H9 (cell line): ENCODE data around the gene ARID1B. TPM values are rescaled to one million over a fixed set of nuclear protein-coding genes. Genes with fewer than 3 reads are reported as not detected.

Experiments used
- DNase-seq: peaks from one replicate; pipeline ENCODE4 v3.0.0-alpha.2; 2017
- H2AFZ ChIP-seq: one replicate; pipeline ENCODE4 v1.6.1; 2013; ENCODE audit warnings: mild to moderate bottlenecking, low read length, control low read depth, moderate library complexity
- H2AK5ac ChIP-seq: 2 replicates; pipeline ENCODE4 v1.6.1; 2013; ENCODE audit warnings: low read length, control low read depth, mixed read lengths; ENCODE audit not compliant: insufficient read length
- H2BK120ac ChIP-seq: one replicate; pipeline ENCODE4 v1.6.1; 2013; ENCODE audit warnings: low read depth, mild to moderate bottlenecking, low read length, control low read depth, inconsistent platforms; ENCODE audit not compliant: poor library complexity, severe bottlenecking
- H2BK12ac ChIP-seq: 2 replicates; pipeline ENCODE4 v1.6.1; 2013; ENCODE audit warnings: low read length, control low read depth, mixed read lengths, low read depth; ENCODE audit not compliant: insufficient read length
- H2BK15ac ChIP-seq: 2 replicates; pipeline ENCODE4 v1.6.1; 2013; ENCODE audit warnings: low read depth, low read length, control low read depth
- H2BK20ac ChIP-seq: one replicate; pipeline ENCODE4 v1.6.1; 2013; ENCODE audit warnings: low read depth, mild to moderate bottlenecking, low read length, control low read depth, inconsistent platforms; ENCODE audit not compliant: poor library complexity, severe bottlenecking
- H2BK5ac ChIP-seq: 2 replicates; pipeline ENCODE4 v1.6.1; 2013; ENCODE audit warnings: low read length, control low read depth, mixed read lengths; ENCODE audit not compliant: insufficient read length
- H3K14ac ChIP-seq: 2 replicates; pipeline ENCODE4 v1.6.1; 2013; ENCODE audit warnings: low read length, control low read depth; ENCODE audit not compliant: insufficient read depth
- H3K18ac ChIP-seq: 2 replicates; pipeline ENCODE4 v1.6.1; 2013; ENCODE audit warnings: low read depth, mild to moderate bottlenecking, mixed read lengths, low read length, control low read depth; ENCODE audit not compliant: insufficient read length
- H3K23ac ChIP-seq: 2 replicates; pipeline ENCODE4 v1.6.1; 2013; ENCODE audit warnings: low read length, control low read depth, mixed read lengths, low read depth; ENCODE audit not compliant: insufficient read length
- H3K23me2 ChIP-seq: 2 replicates; pipeline ENCODE4 v1.6.1; 2013; ENCODE audit warnings: low read depth, mild to moderate bottlenecking, mixed read lengths, low read length, control low read depth; ENCODE audit not compliant: insufficient read length, poor library complexity, severe bottlenecking
- H3K27ac ChIP-seq: 2 replicates; pipeline ENCODE4 v1.5.1; 2013; ENCODE audit warnings: low read length, control low read depth, mixed read lengths, low read depth; ENCODE audit not compliant: insufficient read length
- H3K27me3 ChIP-seq: 2 replicates; pipeline ENCODE4 v1.6.1; 2013; ENCODE audit warnings: low read length, control low read depth, inconsistent platforms; ENCODE audit not compliant: insufficient read depth
- H3K4ac ChIP-seq: 2 replicates; pipeline ENCODE4 v1.6.1; 2013; ENCODE audit warnings: low read depth, mild to moderate bottlenecking, control low read depth, inconsistent platforms, low read length, moderate library complexity
- H3K4me1 ChIP-seq: 2 replicates; pipeline ENCODE4 v1.6.1; 2013; ENCODE audit warnings: low read length, control low read depth, inconsistent platforms; ENCODE audit not compliant: insufficient read depth
- H3K4me2 ChIP-seq: 2 replicates; pipeline ENCODE4 v1.6.1; 2013; ENCODE audit warnings: low read length, control low read depth, mixed read lengths; ENCODE audit not compliant: insufficient read length, insufficient read depth
- H3K56ac ChIP-seq: 2 replicates; pipeline ENCODE4 v1.6.1; 2013; ENCODE audit warnings: low read depth, mild to moderate bottlenecking, mixed read lengths, low read length, control low read depth; ENCODE audit not compliant: insufficient read length
- H3K79me1 ChIP-seq: 2 replicates; pipeline ENCODE4 v1.6.1; 2013; ENCODE audit warnings: low read depth, mild to moderate bottlenecking, moderate library complexity, low read length, control low read depth, inconsistent platforms; ENCODE audit not compliant: insufficient read depth, poor library complexity, severe bottlenecking
- H3K79me2 ChIP-seq: 2 replicates; pipeline ENCODE4 v1.6.1; 2013; ENCODE audit warnings: low read length, control low read depth, inconsistent platforms; ENCODE audit not compliant: insufficient read depth
- H3K9ac ChIP-seq: 2 replicates; pipeline ENCODE4 v1.6.1; 2013; ENCODE audit warnings: low read length, control low read depth, mixed read lengths; ENCODE audit not compliant: insufficient read length; ENCODE audit errors: extremely low read depth
- H3K9me3 ChIP-seq: one replicate; pipeline ENCODE4 v1.6.1; 2013; ENCODE audit warnings: low read depth, low read length, inconsistent platforms; ENCODE audit not compliant: control insufficient read depth
- H3T11ph ChIP-seq: one replicate; pipeline ENCODE4 v1.6.1; 2013; ENCODE audit warnings: mild to moderate bottlenecking, low read length, control low read depth, inconsistent platforms
- H4K20me1 ChIP-seq: one replicate; pipeline ENCODE4 v1.6.1; 2013; ENCODE audit not compliant: control insufficient read depth, insufficient read length, insufficient read depth
- H4K5ac ChIP-seq: 2 replicates; pipeline ENCODE4 v1.6.1; 2013; ENCODE audit warnings: low read depth, mild to moderate bottlenecking, mixed read lengths, low read length, control low read depth; ENCODE audit not compliant: insufficient read length
- H4K8ac ChIP-seq: replicated peaks from 2 replicates; pipeline ENCODE4 v1.6.1; 2013; ENCODE audit warnings: low read length, control low read depth, mixed read lengths, low read depth; ENCODE audit not compliant: insufficient read length
- H4K91ac ChIP-seq: 2 replicates; pipeline ENCODE4 v1.6.1; 2013; ENCODE audit warnings: low read depth, mild to moderate bottlenecking, moderate library complexity, mixed read lengths, low read length, control low read depth; ENCODE audit not compliant: insufficient read length
- H3K27ac Mint-ChIP-seq, 3 experiments: 2 replicates in 2 of 3; 3 replicates in 1 of 3; pipeline ENCODE4 v1.8.0; 2020 to 2021; ENCODE audit warnings: mixed read lengths in 3 of 3, mild to moderate bottlenecking in 1 of 3, moderate library complexity in 1 of 3
- H3K27me3 Mint-ChIP-seq: 2 replicates; pipeline ENCODE4 v1.8.0; 2021; ENCODE audit warnings: low read depth, mild to moderate bottlenecking, moderate library complexity, mixed read lengths
- H3K36me3 Mint-ChIP-seq, 3 experiments: 2 replicates in 2 of 3; 3 replicates in 1 of 3; pipeline ENCODE4 v1.8.0; 2020 to 2021; ENCODE audit warnings: low read depth in 3 of 3, mixed read lengths in 3 of 3; ENCODE audit not compliant: insufficient read depth in 1 of 3
- H3K4me1 Mint-ChIP-seq, 2 experiments: 2 replicates each; pipeline ENCODE4 v1.8.0; 2020; ENCODE audit warnings: mixed read lengths in 2 of 2
- H3K4me3 Mint-ChIP-seq, 2 experiments: 2 replicates in 1 of 2; 3 replicates in 1 of 2; pipeline ENCODE4 v1.8.0; 2020 to 2021; ENCODE audit warnings: mild to moderate bottlenecking in 2 of 2, mixed read lengths in 2 of 2, moderate library complexity in 1 of 2
- H3K9me3 Mint-ChIP-seq, 2 experiments: 2 replicates in 1 of 2; 3 replicates in 1 of 2; pipeline ENCODE4 v1.8.0; 2020; ENCODE audit warnings: mild to moderate bottlenecking in 2 of 2, mixed read lengths in 2 of 2, moderate library complexity in 1 of 2
- CTCF ChIP-seq: fragments of 200-600 bp; sonication (generic); conservative IDR thresholded peaks from 3 replicates; pipeline ENCODE4 v1.8.0; 2021; ENCODE audit warnings: antibody characterized with exemption, mild to moderate bottlenecking
- WGBS: extraction: QIAGEN DNeasy Blood & Tissue Kit; methylation state at CpG from one replicate; pipeline ENCODE4 v1.1.7; 2013; ENCODE audit warnings: missing lambda C conversion rate, low lambda C conversion rate, mixed read lengths; ENCODE audit not compliant: insufficient read length; ENCODE audit errors: extremely low coverage; 5-methylcytosine and 5-hydroxymethylcytosine counted together
- total RNA-seq: library from RNA; stranded (reverse); gene quantifications from 2 replicates; pipeline ENCODE4 v1.2.1, GENCODE V29; 2021

The ARID1B gene
- total RNA-seq, 1 experiment from 2014 or later: 88.2 TPM

DNA sequence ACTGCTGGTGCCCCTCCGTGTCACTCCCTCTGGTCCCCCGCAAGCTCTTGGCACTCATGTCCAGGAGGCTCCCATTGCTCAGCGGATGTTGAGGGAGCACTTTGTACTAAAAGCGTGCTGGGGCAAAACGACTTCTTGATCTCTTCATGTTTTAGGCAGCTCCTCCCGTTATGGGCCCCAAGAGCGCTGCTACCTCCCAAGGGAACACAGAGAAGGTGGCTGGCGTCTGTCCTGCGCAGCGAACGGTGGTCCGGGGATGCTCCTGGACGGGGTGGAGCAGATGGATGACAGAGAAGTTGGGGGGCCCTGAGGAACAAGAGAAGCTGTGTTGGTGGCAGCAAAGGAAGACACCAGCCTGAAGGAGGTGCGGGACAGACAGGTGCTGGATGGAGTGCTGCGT, 446.3 kb downstream of the ARID1B start:
- H3K4me1 ChIP-seq: no peaks in the 10 kb centered on the region
- H3K27me3 ChIP-seq: no peaks in the 10 kb centered on the region
- no peak overlapping the region for H2BK12ac ChIP-seq
- no peak overlapping the region for H3K56ac ChIP-seq
- TF ChIP-seq CTCF: no peak
- H3K9me3 ChIP-seq: no peaks in the 10 kb centered on the region
- H3K27ac ChIP-seq: no peak overlapping the region
- H3K18ac ChIP-seq: no peak overlapping the region
- H4K5ac ChIP-seq: no peak overlapping the region
- no peak overlapping the region for H4K8ac ChIP-seq
- no peaks in the 10 kb centered on the region for H3K23me2 ChIP-seq
- no peak overlapping the region for H2BK15ac ChIP-seq
- no peak overlapping the region for H3K23ac ChIP-seq
- H2AK5ac ChIP-seq: no peak overlapping the region
- Mint-ChIP-seq H3K9me3 (no peaks in the 10 kb centered on the region; a peak in 2 of 5 replicates), H3K27me3 (peaks cover 24% of the 10 kb centered on the region), H3K36me3 (no peaks in the 10 kb centered on the region; a peak in 1 of 7 replicates), H3K4me1 (peaks cover 14 to 33% of the 10 kb centered on the region in 2 experiments), H3K4me3 (no peak overlapping the region), H3K27ac (no peak overlapping the region)
- H3K9ac ChIP-seq: no peak overlapping the region
- DNase-seq: no peak
- no peaks in the 10 kb centered on the region for H4K20me1 ChIP-seq
- no peak overlapping the region for H2AFZ ChIP-seq
- no peak overlapping the region for H3K4me2 ChIP-seq
- no peak overlapping the region for H2BK20ac ChIP-seq
- no peaks in the 10 kb centered on the region for H3K79me1 ChIP-seq
- whole genome bisulfite sequencing: no CpG with 5 or more reads among the region's 15 CpGs
- no peak overlapping the region for H2BK5ac ChIP-seq
- no peak overlapping the region for H4K91ac ChIP-seq
- no peaks in the 10 kb centered on the region for H3K79me2 ChIP-seq
- no peak overlapping the region for H3K14ac ChIP-seq
- H3K4ac ChIP-seq: no peak overlapping the region
- no peak overlapping the region for H3T11ph ChIP-seq
- no peak overlapping the region for H2BK120ac ChIP-seq
